ENCODE measurements around the gene POMGNT1.

Gene POMGNT1

DNA sequence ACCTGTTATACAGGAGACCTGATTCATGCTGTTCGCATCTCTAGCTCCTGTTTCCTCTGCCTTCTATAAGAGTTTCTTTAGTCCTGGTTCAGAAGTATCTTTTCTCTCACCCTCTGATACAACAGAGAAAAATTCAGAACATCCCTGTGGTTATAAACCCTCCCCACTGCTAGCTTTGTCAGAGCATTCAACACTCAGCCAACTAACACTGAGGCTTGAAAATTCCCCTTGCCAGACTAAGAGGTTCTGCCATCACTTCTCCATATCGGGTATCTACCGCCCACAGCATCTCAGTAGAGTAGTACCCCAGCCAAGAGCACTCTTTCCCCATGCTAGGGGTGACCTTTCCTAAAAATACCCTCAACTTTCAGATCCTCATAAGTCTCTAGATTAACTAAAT lies 46.2 kb downstream of the POMGNT1 start:
- no peak for DNase-seq

GRCh38 chr1:46150085-46150484 lies 48.1 kb downstream of the POMGNT1 start:
- no peak for DNase-seq

- no peak for DNase-seq
Observed at GRCh38 chr1:46148318-46148717, 49.9 kb downstream of the POMGNT1 start.
